H1 (cell line): ENCODE measurements around the gene C1orf115. TPM values are rescaled to one million over a fixed set of nuclear protein-coding genes. Genes with fewer than 3 reads are reported as not detected.

Experiments
- ATF2 ChIP-seq: IDR thresholded peaks from 2 replicates; pipeline ENCODE4 v1.6.1; 2012; ENCODE audit warnings: low read length, inconsistent platforms
- CBX5 ChIP-seq: fragments of 300-800, 300-1000 bp; sonication (generic); IDR thresholded peaks from 2 replicates; pipeline ENCODE4 v1.7.1; 2016; ENCODE audit warnings: antibody characterized with exemption, low read length, low read depth
- CEBPB ChIP-seq: IDR thresholded peaks from 2 replicates; pipeline ENCODE4 v1.6.1; 2012; ENCODE audit warnings: low read depth, low read length
- KDM1A ChIP-seq: fragments of 200-600, 300-600 bp; sonication (generic); IDR thresholded peaks from 2 replicates; pipeline ENCODE4 v1.7.1; 2016; ENCODE audit warnings: mild to moderate bottlenecking, low read length, borderline replicate concordance
- KDM4A ChIP-seq: IDR thresholded peaks from one replicate; pipeline ENCODE4 v1.7.1; 2012; ENCODE audit warnings: low read depth, mild to moderate bottlenecking, moderate library complexity, low read length, inconsistent platforms; ENCODE audit not compliant: severe bottlenecking
- SP4 ChIP-seq: IDR thresholded peaks from 2 replicates; pipeline ENCODE4 v1.6.1; 2012; ENCODE audit warnings: low read length, inconsistent platforms
- TBP ChIP-seq: IDR thresholded peaks from 2 replicates; pipeline ENCODE4 v1.6.1; 2011; ENCODE audit warnings: low read depth, low read length, improper control_type of control experiment
- polyA plus RNA-seq, 7 experiments: library from polyadenylated mRNA; depleted of rRNA in 3 of 7; stranded (reverse) in 5 of 7; unstranded in 2 of 7; fragments of >200 nt in 5 of 7; fragments of 200-250 nt in 2 of 7; gene quantifications; 1 replicate in 5 of 7; 2 replicates in 1 of 7; 4 replicates in 1 of 7; pipeline versions ENCODE4 v1.2.1 to v1.2.3, GENCODE V29; 2011 to 2013; ENCODE audit warnings: missing spikeins in 2 of 7, mixed read lengths in 2 of 7
- total RNA-seq: library from RNA; stranded (reverse); fragmentation: NEBNext Ultra II Directional; extraction: Animal tissue kit (Norgen Biotek cat#: 25700); gene quantifications from 2 replicates; pipeline ENCODE4 v1.2.1, GENCODE V29; 2021

C1orf115 gene
- total and polyA plus RNA-seq, 2 of the 8 experiments (the other 6 are each of a cell fraction or from before 2014, with no cell fraction given): 3.5 to 5.6 TPM

GRCh38 chr1:220655509-220655908, 34.7 kb upstream of the C1orf115 start (continued):
- TF ChIP-seq SP4 (no peak), CBX5 (no peak), KDM1A (no peak), TBP (no peak), CEBPB (no peak), KDM4A (no peak), ATF2 (no peak)
